Left kidney (tissue), 2 donors: ENCODE measurements around the gene PDK4. TPM values are rescaled to one million over a fixed set of nuclear protein-coding genes. Genes with fewer than 3 reads are reported as not detected.
A peak's percentile ranks its signal among the peaks of the same experiment; 100 is the strongest.
"Not testable (repeated sequence)": the region's sequence is repeated elsewhere in the genome, so short reads cannot be mapped to it uniquely, and the experiment has no call there.

ENCODE experiments used
- DNase-seq: peaks from one replicate; pipeline ENCODE4 v3.0.0-alpha.2; 2013
- polyA plus RNA-seq: library from polyadenylated mRNA; unstranded; fragments of 120-200 nt; gene quantifications from one replicate; pipeline ENCODE4 v1.2.1, GENCODE V29; 2013; ENCODE audit not compliant: insufficient read length

PDK4 gene
- polyA plus RNA-seq, 1 donor, result 17.4 TPM

- no peak for DNase-seq
Observed at GRCh38 chr7:95605275-95605674, 9.0 kb upstream of the PDK4 start.

GRCh38 chr7:95604811-95605210 is 8.5 kb upstream of the PDK4 start:
- not testable (repeated sequence) for DNase-seq

GRCh38 chr7:95604397-95604796 is 8.1 kb upstream of the PDK4 start:
- DNase-seq, result not testable (repeated sequence)

- no peak for DNase-seq
Observed at GRCh38 chr7:95602421-95602820, 6.1 kb upstream of the PDK4 start.

- DNase-seq, result peak; percentile 22
Observed at GRCh38 chr7:95601316-95601715, 5.0 kb upstream of the PDK4 start.

GRCh38 chr7:95599069-95599468 is 2.8 kb upstream of the PDK4 start:
- DNase-seq, result no peak

GRCh38 chr7:95598511-95598910 is 2.2 kb upstream of the PDK4 start:
- no peak for DNase-seq

- peak; percentile 29 for DNase-seq
Observed at GRCh38 chr7:95595746-95596197, 544 bp downstream of the PDK4 start.

GRCh38 chr7:95594185-95594584 is 2.1 kb downstream of the PDK4 start:
- no peak for DNase-seq

- no peak for DNase-seq
Observed at GRCh38 chr7:95593343-95593742, 3.0 kb downstream of the PDK4 start.

- DNase-seq, result no peak
Observed at GRCh38 chr7:95592570-95592969, 3.7 kb downstream of the PDK4 start.

- DNase-seq, result no peak
Observed at GRCh38 chr7:95590387-95591248, 5.7 kb downstream of the PDK4 start.

GRCh38 chr7:95589766-95590165 is 6.5 kb downstream of the PDK4 start:
- no peak for DNase-seq

- DNase-seq, result no peak
Observed at GRCh38 chr7:95589031-95589430, 7.3 kb downstream of the PDK4 start.

GRCh38 chr7:95586951-95587301 is 9.4 kb downstream of the PDK4 start:
- DNase-seq, result no peak

- no peak for DNase-seq
Observed at GRCh38 chr7:95585426-95585789, 10.9 kb downstream of the PDK4 start.

GRCh38 chr7:95584769-95585425 is 11.4 kb downstream of the PDK4 start:
- no peak for DNase-seq

GRCh38 chr7:95583834-95584621 is 12.3 kb downstream of the PDK4 start:
- no peak for DNase-seq

- no peak for DNase-seq
Observed at GRCh38 chr7:95582578-95583293, 13.6 kb downstream of the PDK4 start.

GRCh38 chr7:95581467-95581866 is 14.8 kb downstream of the PDK4 start:
- no peak for DNase-seq

GRCh38 chr7:95579318-95579717 is 17.0 kb downstream of the PDK4 start:
- DNase-seq, result no peak

GRCh38 chr7:95578299-95578855 is 17.9 kb downstream of the PDK4 start:
- DNase-seq, result no peak
